Skeletal muscle tissue (tissue), 4 donors: ENCODE results near the gene RASL10B. TPM values are rescaled to one million over a fixed set of nuclear protein-coding genes. Genes with fewer than 3 reads are reported as not detected.

Experiments
- H3K27ac ChIP-seq: one replicate; pipeline ENCODE4 v1.7.0; 2013; ENCODE audit warnings: mild to moderate bottlenecking, low read depth, low read length, inconsistent platforms
- H3K27me3 ChIP-seq, 3 donors: one replicate each; pipeline ENCODE4 v1.7.0; 2013; ENCODE audit warnings: low read length in 3 of 3; ENCODE audit not compliant: control insufficient read depth in 3 of 3, insufficient read depth in 3 of 3
- H3K36me3 ChIP-seq, 3 donors: one replicate each; pipeline ENCODE4 v1.7.0; 2013; ENCODE audit warnings: low read length in 3 of 3; ENCODE audit not compliant: control insufficient read depth in 3 of 3, insufficient read depth in 3 of 3
- H3K4me1 ChIP-seq, 3 donors: one replicate each; pipeline ENCODE4 v1.7.0; 2013; ENCODE audit warnings: low read length in 3 of 3, mild to moderate bottlenecking in 3 of 3; ENCODE audit not compliant: control insufficient read depth in 3 of 3, insufficient read depth in 3 of 3
- H3K4me3 ChIP-seq, 3 donors: one replicate each; pipeline ENCODE4 v1.7.0; 2013; ENCODE audit warnings: low read length in 3 of 3
- H3K9ac ChIP-seq, 3 donors: one replicate each; pipeline ENCODE4 v1.7.0; 2013; ENCODE audit warnings: low read length in 3 of 3, mild to moderate bottlenecking in 3 of 3, moderate library complexity in 2 of 3, low read depth in 1 of 3
- H3K9me3 ChIP-seq, 3 donors: one replicate each; pipeline ENCODE4 v1.7.0; 2013; ENCODE audit warnings: low read length in 3 of 3; ENCODE audit not compliant: control insufficient read depth in 3 of 3
- total RNA-seq: library from RNA; depleted of rRNA; stranded (reverse); fragments of >200 nt; gene quantifications from one replicate; pipeline ENCODE4 v1.2.3, GENCODE V29; 2014
- donor health status: Osteomylitis.

RASL10B gene
- total RNA-seq, 1 donor from 2014 or later = 1.6 TPM

DNA sequence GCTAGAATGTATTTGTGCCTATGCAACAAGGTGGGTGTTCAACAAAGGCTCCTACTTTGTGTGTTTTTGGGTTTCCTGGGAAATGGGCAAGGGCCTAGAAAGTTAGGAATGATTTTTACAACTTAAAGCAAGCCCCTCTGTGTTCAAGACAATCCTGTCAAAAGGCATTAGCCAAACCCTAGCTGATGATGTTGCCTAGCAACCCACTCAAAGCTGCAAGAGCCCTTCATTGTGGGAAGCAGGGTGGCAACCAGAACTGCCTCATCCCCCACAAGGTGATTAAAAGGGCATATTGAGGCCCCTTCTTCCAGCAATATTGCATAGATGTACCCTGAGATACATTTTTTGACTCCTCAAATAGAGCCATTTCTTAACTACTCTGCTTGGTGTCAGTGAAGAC, 16.0 kb upstream of the RASL10B start:
- Histone ChIP-seq H3K9ac (no peak overlapping the region), H3K4me1 (peaks cover 28 to 40% (median 34%) of the 10 kb centered on the region in 3 donors), H3K27me3 (no peaks in the 10 kb centered on the region), H3K9me3 (no peaks in the 10 kb centered on the region), H3K4me3 (no peak overlapping the region), H3K36me3 (peaks cover 0 to 22% (median 13%) of the 10 kb centered on the region in 3 donors), H3K27ac (no peak overlapping the region)

DNA sequence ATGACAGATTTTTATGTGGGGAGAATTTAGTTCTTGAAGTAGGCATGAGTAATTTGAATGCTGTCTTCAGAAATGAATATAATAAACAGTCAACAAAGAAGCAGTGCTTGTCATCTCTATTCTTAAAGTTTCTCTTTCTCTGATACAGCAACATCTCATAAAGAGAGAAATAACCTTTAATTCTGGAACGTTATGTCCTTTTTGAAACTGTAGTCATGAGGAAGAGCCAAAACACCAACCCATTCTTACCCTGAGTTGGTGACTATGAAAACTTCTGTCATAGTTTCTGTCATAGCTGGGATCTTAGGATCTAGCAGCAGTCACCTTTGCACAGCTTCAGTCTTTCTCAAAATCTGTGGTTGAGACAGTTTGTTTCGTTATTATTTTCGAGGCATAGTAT, 15.3 kb upstream of the RASL10B start:
- Histone ChIP-seq H3K36me3 (peaks cover 0 to 15% (median 13%) of the 10 kb centered on the region in 3 donors), H3K4me1 (peaks cover 28 to 40% (median 34%) of the 10 kb centered on the region in 3 donors), H3K4me3 (no peak overlapping the region), H3K9me3 (no peaks in the 10 kb centered on the region), H3K27me3 (no peaks in the 10 kb centered on the region), H3K27ac (no peak overlapping the region), H3K9ac (no peak overlapping the region)

DNA sequence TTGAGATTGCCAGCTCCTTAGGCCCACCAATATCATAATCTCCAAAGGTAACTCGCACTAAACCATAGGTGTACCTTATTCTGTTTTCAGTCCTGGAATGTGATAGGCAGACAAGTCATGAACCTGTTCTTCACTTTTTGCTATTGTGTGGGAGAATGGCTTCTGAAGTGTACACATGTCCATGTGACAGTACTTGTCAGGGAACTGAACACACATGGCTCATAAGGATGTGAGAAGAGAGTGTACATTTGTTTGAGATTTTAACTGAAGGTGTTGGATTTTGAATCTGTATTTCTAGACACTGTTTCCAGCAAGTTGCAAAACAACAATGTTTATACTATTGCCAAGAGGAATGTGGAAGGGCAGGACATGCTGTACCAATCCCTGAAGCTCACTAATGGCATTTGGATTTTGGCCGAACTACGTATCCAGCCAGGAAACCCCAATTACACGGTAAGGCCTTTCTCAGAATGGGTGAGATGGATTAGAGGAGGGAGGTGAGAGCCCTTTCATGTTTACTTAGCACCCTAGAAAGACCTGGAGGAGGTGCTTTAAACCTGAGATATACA, 14.5 kb upstream of the RASL10B start:
- H3K9me3 ChIP-seq = no peaks in the 10 kb centered on the region
- H3K36me3 ChIP-seq = peaks cover 0 to 17% (median 15%) of the 10 kb centered on the region in 3 donors
- H3K4me3 ChIP-seq = no peak overlapping the region
- H3K27ac ChIP-seq = peak overlapping the region; percentile 27
- no peaks in the 10 kb centered on the region for H3K27me3 ChIP-seq
- H3K9ac ChIP-seq = no peak overlapping the region
- peaks cover 28 to 40% (median 34%) of the 10 kb centered on the region in 3 donors for H3K4me1 ChIP-seq

DNA sequence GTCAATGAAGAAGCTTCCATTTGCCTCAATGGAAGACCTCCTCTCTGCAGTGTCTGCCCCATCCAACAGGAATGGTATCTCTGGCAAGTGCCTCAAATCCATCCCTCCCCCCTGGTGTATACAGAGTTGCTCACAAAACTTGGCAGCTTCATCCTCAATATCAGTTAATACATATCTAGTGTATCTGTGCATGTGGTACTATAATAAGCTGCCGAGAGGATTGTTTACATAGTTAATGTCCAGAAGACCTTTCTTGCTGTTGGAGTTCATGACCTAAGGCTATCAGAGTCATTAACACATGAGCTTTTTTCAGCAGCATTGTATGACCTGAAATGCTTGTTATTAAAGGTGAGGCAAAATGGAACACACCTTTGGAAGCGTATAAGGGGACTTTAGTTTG, 14.0 kb upstream of the RASL10B start:
- Histone ChIP-seq H3K27me3 (no peaks in the 10 kb centered on the region), H3K9ac (no peak overlapping the region), H3K9me3 (no peaks in the 10 kb centered on the region), H3K4me3 (no peak overlapping the region), H3K4me1 (peaks cover 28 to 40% (median 34%) of the 10 kb centered on the region in 3 donors), H3K36me3 (peaks cover 0 to 17% (median 15%) of the 10 kb centered on the region in 3 donors), H3K27ac (peak overlapping the region; percentile 27)

DNA sequence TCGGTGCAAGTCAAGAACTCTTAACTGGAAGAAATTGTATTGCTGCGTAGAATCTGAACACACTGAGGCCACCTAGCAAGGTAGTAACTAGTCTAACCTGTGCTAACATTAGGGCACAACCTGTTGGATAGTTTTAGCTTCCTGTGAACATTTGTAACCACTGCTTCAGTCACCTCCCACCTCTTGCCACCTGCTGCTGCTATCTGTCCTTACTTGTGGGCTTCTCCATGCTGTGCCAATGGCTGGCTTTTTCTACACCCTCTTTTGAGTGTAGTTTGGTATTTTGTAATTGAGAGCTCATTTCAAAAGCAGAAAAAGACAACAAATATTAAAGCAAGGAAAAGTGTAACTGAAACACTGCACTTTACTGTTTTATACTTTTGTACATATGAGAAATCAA, 7.7 kb upstream of the RASL10B start:
- H3K9ac ChIP-seq = no peak overlapping the region
- no peaks in the 10 kb centered on the region for H3K9me3 ChIP-seq
- peaks cover 21 to 40% (median 30%) of the 10 kb centered on the region in 3 donors for H3K36me3 ChIP-seq
- no peak overlapping the region for H3K4me3 ChIP-seq
- no peaks in the 10 kb centered on the region for H3K27me3 ChIP-seq
- no peak overlapping the region for H3K27ac ChIP-seq
- H3K4me1 ChIP-seq = peaks cover 0 to 14% (median 8%) of the 10 kb centered on the region in 3 donors

DNA sequence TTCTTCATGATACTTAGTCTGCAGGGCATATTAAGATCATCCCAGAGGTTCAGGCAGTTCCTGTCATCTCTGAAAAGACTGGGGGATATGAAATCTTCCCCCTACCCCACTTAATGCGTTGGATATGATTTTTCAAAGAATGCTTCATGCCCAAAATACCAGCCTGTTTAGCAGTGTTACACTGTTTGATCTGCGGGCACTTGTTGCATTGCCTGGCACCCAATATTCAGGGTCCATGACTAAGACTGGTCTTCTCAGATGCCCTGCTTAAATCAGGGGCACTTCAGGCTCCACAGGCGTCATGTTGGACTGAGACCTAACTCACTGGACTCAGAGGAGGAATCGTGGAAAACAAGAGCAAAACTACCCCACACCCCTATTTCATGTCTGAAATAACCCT, 6.4 kb upstream of the RASL10B start:
- H3K9me3 ChIP-seq = no peaks in the 10 kb centered on the region
- H3K27me3 ChIP-seq = no peaks in the 10 kb centered on the region
- no peak overlapping the region for H3K9ac ChIP-seq
- H3K36me3 ChIP-seq = peaks cover 21 to 33% (median 27%) of the 10 kb centered on the region in 3 donors
- H3K4me1 ChIP-seq = peaks cover 0 to 14% (median 8%) of the 10 kb centered on the region in 3 donors
- no peak overlapping the region for H3K4me3 ChIP-seq
- no peak overlapping the region for H3K27ac ChIP-seq

DNA sequence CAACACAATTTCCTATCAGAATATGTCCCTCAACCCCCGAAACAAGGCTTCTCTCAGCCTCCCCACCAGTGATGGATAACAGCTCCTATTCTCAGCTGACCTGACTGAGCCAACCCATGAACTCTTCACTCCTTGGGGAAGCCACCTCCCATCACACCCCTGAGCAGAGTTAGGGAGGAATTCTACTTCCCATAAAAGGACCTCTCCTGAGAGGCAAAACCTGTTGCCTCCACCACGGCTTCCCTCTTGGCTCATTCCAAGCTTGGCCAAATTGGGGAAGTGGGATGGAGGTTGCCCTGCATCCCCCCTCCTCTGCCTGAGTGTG, 5.7 kb upstream of the RASL10B start:
- no peak overlapping the region for H3K27ac ChIP-seq
- H3K4me3 ChIP-seq = no peak overlapping the region
- H3K27me3 ChIP-seq = no peaks in the 10 kb centered on the region
- no peak overlapping the region for H3K9ac ChIP-seq
- peaks cover 21 to 33% (median 27%) of the 10 kb centered on the region in 3 donors for H3K36me3 ChIP-seq
- no peaks in the 10 kb centered on the region for H3K9me3 ChIP-seq
- H3K4me1 ChIP-seq = peaks cover 2 to 18% (median 10%) of the 10 kb centered on the region in 3 donors

DNA sequence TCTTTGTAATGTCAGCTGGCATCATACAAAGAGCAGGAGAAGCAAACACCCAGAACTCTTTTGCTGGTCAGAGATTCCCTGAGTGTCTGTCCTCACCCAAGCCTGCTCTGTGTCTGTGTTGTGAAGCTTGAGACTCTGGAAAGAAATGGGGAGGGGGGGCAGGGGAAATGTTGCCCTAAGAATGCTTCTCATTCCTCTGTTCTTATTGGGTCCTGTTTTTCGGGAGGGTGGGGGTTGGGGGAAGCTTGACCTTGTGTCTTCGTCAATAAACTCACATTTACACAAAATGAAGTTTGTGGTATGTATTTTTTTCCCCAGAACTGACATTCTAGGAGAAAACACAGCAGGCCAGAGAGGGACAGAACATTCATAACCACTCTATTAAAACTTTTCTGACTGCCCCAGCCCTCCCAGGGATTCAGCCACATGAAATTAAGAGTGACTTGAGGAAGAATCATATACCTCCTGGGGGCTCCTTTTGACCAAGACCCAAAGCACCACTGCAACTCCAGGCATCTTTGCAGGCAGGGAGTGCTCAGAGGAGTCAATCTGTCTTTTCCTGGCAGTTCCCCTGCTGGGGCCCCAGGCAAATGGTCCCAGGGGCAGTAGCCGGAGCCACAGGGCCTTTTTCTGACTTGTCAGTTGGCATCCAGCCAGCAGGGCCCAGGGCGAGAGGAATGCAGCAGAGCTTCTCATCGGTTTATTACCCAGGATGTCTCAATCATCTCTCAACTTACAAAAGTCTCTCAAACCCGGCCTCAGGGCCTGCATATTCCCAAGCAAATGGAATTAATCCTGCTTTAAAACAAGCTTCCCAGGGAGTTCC, 5.1 kb upstream of the RASL10B start:
- Histone ChIP-seq H3K27ac (no peak overlapping the region), H3K27me3 (no peaks in the 10 kb centered on the region), H3K9me3 (no peaks in the 10 kb centered on the region), H3K4me3 (no peak overlapping the region), H3K4me1 (peaks cover 8 to 23% (median 16%) of the 10 kb centered on the region in 3 donors), H3K9ac (no peak overlapping the region), H3K36me3 (peaks cover 21 to 33% (median 25%) of the 10 kb centered on the region in 3 donors)

DNA sequence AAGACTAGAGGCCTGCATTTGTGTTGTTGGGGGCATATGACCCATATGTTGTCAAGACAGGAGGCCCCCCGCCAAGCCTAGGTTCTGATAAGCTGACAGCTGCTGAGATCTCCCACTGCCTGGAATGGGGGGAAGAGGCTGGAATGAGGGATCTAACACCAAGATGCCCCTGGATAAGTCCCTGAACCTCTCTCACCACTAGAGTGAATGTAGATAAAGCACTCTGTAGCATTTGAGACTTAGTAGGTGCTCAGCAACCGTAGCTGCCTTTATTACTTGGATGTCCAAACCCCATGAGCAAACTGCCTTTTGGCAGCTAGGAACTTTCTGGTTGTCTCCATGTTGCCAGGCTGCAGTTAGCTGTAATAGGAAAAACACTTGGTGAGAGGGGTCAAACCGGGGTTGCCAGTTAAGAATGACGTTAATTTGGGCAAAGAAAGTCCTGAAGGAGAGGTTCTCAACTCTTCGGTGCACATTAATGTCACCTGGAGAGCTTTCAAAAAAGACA, 4.4 kb upstream of the RASL10B start:
- Histone ChIP-seq H3K4me3 (no peak overlapping the region), H3K27me3 (no peaks in the 10 kb centered on the region), H3K4me1 (peaks cover 9 to 24% (median 17%) of the 10 kb centered on the region in 3 donors), H3K9me3 (no peaks in the 10 kb centered on the region), H3K9ac (no peak overlapping the region), H3K36me3 (peaks cover 21 to 33% (median 23%) of the 10 kb centered on the region in 3 donors), H3K27ac (no peak overlapping the region)

DNA sequence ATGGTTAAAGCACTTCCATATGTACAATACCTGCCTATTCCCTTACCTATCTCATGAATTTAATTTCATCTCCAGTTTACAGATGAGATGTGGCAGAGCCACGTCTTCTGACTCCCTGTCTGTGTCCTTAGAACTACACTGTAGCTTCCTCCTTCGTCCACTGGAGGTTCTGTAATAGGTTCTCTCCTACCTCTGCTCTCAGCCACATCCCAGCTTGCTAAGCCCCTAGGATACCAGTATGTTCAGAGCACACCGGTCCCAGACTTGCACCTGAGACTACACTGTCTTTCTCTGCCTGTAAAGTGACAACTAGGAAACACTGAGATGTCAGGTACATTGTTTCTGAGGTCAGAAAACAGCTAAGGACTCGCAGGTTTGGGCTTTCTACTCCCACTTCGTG, 3.8 kb upstream of the RASL10B start:
- no peaks in the 10 kb centered on the region for H3K27me3 ChIP-seq
- peaks cover 12 to 24% (median 22%) of the 10 kb centered on the region in 3 donors for H3K4me1 ChIP-seq
- no peak overlapping the region for H3K4me3 ChIP-seq
- no peak overlapping the region for H3K27ac ChIP-seq
- no peak overlapping the region for H3K9ac ChIP-seq
- peaks cover 21 to 33% (median 23%) of the 10 kb centered on the region in 3 donors for H3K36me3 ChIP-seq
- H3K9me3 ChIP-seq = no peaks in the 10 kb centered on the region
